Pancreas (tissue), 10 donors: ENCODE measurements around the gene RANGAP1. TPM values are rescaled to one million over a fixed set of nuclear protein-coding genes. Genes with fewer than 3 reads are reported as not detected.
"Not testable (repeated sequence)": the region's sequence is repeated elsewhere in the genome, so short reads cannot be mapped to it uniquely, and the experiment has no call there.

Experiments used
- ATAC-seq, 4 donors: fragments of 200-7000 bp; cut with Tn5 transposase; one replicate each; pipeline versions ENCODE4 v1.8.0 to v1.9.1; 2020; ENCODE audit warnings: mild to moderate bottlenecking in 4 of 4, moderate library complexity in 4 of 4
- DNase-seq, 6 donors: peaks; one replicate each; pipeline ENCODE4 v3.0.0-alpha.2; 2020
- FAIRE-seq: peaks from 2 replicates; lab custom pipeline; 2012; peaks lifted over from hg19 to GRCh38; lab: Jason Lieb, UNC
- H3K27ac ChIP-seq, 4 donors: fragments of 200-600 bp; sonication (generic); 1 replicate in 3 of 4; 2 replicates in 1 of 4; pipeline versions ENCODE4 v1.5.0 to v1.8.0; 2020
- H3K27me3 ChIP-seq, 4 donors: fragments of 200-600 bp; one replicate each; pipeline ENCODE4 v1.8.0; 2021
- H3K36me3 ChIP-seq, 3 donors: fragments of 200-600 bp; sonication (generic) in 1 of 3; one replicate each; pipeline versions ENCODE4 v1.5.0 to v1.8.0; 2020 to 2021
- H3K4me1 ChIP-seq, 3 donors: fragments of 200-600 bp; one replicate each; pipeline ENCODE4 v1.8.0; 2021
- H3K4me3 ChIP-seq, 4 donors: fragments of 200-600 bp; sonication (generic) in 2 of 4; one replicate each; pipeline versions ENCODE4 v1.5.0 to v1.8.0; 2020 to 2021
- H3K9me3 ChIP-seq, 4 donors: fragments of 200-600 bp; one replicate each; pipeline ENCODE4 v1.8.0; 2021
- WGBS, 2 donors: extraction: QIAGEN DNeasy Blood & Tissue Kit; methylation state at CpG; one replicate each; pipeline ENCODE4 v1.1.7; 2013; 5-methylcytosine and 5-hydroxymethylcytosine counted together
- intact Hi-C, 3 donors: fragments of 100-400 bp; cut with DNase I; formaldehyde crosslinking; loops; one replicate each; pipeline versions ENCODE4 v1.11.1 to v1.14.2; 2022
- polyA plus RNA-seq, 2 donors: library from polyadenylated mRNA; stranded (reverse); fragments of 200-250 nt; gene quantifications; one replicate each; pipeline ENCODE4 v1.2.3, GENCODE V29; 2013
- total RNA-seq, 6 donors: library from RNA; stranded (reverse); fragmentation: NEBNext Ultra II Directional in 4 of 6; extraction: Animal tissue kit (Norgen Biotek cat#: 25700) in 4 of 6; gene quantifications; one replicate each; pipeline versions ENCODE4 v1.2.1 to v1.2.4, GENCODE V29; 2021 to 2023
- TF ChIP-seq, protein P1 (sequence below), 4 donors: fragments of 200-600 bp; sonication (generic) in 3 of 4; IDR thresholded peaks; one replicate each; pipeline versions ENCODE4 v1.5.0 to v1.8.0; 2021; ENCODE audit warnings: antibody characterized with exemption in 4 of 4
- donor health status: healthy with polysubstance abuse.
- donor health status: DM: no; HTN: no; CAD: no; lungs with moderate emphysema.
- donor health status: DM: no; HTN: no; CAD: no.
- donor health status: control.
- donor health status: control.
- donor health status: Bipolar disorder and iron deficiency.
- donor health status: DM: yes; HTN: yes; CAD: no.
- donor health status: DM: no; HTN: no; CAD: no.
- donor health status: DM: no; HTN: no; CAD: no.
- donor health status: DM: yes; HTN: yes; CAD: no.

RANGAP1 gene
- total and polyA plus RNA-seq, 8 donors: 26.8 to 87.9 (median 32.8) TPM

DNA sequence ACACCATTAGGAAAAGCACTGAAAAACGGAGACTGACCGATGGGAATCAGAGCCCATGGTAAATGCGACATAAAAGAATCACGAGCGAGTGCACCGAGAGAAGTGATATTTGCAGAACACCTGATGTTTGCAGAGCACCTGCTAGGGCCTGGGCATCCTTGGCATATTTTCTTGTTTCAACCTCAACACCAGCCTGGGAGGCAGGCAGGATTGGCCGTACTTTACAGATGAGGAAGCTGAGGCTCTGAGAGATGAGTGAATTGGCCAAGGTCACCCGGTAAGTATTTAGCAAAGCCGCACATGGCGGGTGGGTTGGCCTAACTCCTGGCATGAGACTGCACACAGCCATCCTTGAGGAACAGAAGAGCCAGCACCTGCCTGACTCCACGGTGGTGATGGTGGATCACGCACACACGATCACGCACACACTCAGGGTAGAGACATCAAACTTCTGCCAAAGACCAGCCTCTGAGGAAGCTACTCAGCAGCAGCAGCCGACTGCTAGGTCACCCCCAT is 23.7 kb downstream of the RANGAP1 start:
- Histone ChIP-seq H3K27me3 (no peaks in the 10 kb centered on the region), H3K9me3 (no peaks in the 10 kb centered on the region), H3K27ac (no peak overlapping the region), H3K4me1 (no peaks in the 10 kb centered on the region), H3K4me3 (no peak overlapping the region), H3K36me3 (peaks cover 7 to 62% (median 26%) of the 10 kb centered on the region in 3 donors)
- FAIRE-seq: no peak
- TF ChIP-seq, protein P1, sequence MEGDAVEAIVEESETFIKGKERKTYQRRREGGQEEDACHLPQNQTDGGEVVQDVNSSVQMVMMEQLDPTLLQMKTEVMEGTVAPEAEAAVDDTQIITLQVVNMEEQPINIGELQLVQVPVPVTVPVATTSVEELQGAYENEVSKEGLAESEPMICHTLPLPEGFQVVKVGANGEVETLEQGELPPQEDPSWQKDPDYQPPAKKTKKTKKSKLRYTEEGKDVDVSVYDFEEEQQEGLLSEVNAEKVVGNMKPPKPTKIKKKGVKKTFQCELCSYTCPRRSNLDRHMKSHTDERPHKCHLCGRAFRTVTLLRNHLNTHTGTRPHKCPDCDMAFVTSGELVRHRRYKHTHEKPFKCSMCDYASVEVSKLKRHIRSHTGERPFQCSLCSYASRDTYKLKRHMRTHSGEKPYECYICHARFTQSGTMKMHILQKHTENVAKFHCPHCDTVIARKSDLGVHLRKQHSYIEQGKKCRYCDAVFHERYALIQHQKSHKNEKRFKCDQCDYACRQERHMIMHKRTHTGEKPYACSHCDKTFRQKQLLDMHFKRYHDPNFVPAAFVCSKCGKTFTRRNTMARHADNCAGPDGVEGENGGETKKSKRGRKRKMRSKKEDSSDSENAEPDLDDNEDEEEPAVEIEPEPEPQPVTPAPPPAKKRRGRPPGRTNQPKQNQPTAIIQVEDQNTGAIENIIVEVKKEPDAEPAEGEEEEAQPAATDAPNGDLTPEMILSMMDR (IDR thresholded peaks at IDR 0.05): no peak
- DNase-seq: no peak
- WGBS, 2 donors: 84 to 86% methylated on average over 15 of the region's 15 CpGs
- intact Hi-C loops: no loop called here
- no peak for ATAC-seq

DNA sequence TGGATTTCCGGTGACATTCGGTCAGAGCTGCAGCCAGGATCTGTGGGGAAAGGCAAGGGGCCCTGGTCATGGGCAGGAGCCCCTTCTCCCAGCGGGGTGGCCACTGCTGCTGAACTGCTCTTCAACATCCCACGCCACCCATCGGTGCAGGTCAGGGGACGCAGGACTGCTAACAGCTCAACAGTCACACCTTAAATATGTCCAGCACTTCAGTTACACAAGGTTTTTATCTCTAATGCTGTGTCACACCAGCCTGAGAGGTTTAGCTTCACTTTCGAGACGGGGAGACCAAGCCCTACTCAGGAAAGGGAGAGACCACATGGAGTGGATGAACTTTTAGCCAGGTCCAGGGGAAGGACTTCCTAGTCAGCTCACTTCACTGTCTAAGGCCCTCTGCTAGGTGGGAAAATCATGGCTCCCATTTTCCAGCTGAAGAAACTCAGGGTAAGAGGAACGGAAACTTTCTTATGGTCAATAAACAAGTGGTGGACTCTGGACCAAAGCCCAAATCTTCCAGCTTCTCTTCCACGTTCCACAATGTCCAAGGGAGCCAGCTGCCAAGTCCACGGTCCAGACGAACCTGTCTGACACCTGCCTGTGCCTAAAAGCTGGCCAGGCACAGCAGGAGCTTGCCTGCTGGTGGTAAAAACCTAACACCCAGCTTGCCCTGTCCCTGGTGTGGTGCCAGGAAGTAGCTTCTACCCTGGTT is 24.3 kb downstream of the RANGAP1 start:
- DNase-seq: no peak
- 65 to 70% methylated on average over 12 of the region's 12 CpGs for WGBS, 2 donors
- no peak overlapping the region for H3K27ac ChIP-seq

DNA sequence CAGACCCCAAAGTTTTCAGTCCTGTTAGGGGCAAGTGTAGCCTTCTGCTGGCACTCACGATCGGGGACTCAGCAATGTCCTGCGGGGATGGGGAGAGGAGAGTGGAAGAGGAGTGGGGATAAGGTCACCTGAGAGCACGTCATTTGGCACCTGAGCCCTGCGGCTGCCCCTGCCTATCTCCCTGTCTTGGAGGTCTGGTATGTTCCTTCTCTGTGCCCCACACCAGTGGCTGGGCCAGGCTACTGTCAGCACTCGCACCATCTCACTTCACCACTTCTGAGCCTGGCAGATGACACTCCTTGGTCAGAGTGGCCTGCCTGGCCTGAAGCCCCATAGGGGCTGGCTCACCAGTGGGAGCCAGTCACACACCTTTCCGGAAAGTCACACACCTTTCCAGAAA is 25.1 kb downstream of the RANGAP1 start:
- ATAC-seq: no peak
- no peaks in the 10 kb centered on the region for H3K27me3 ChIP-seq
- peaks cover 7 to 75% (median 26%) of the 10 kb centered on the region in 3 donors for H3K36me3 ChIP-seq
- no peak for DNase-seq
- 98 to 99% methylated on average over 7 of the region's 7 CpGs for WGBS, 2 donors
- TF ChIP-seq, protein P1 (IDR thresholded peaks at IDR 0.05): no peak
- intact Hi-C loops: no loop called here
- H3K9me3 ChIP-seq: no peaks in the 10 kb centered on the region
- H3K4me1 ChIP-seq: no peaks in the 10 kb centered on the region
- H3K27ac ChIP-seq: no peak overlapping the region
- no peak overlapping the region for H3K4me3 ChIP-seq
- FAIRE-seq: no peak

More for the DNA sequence above, 24.3 kb downstream of the RANGAP1 start:
- peaks cover 7 to 66% (median 26%) of the 10 kb centered on the region in 3 donors for H3K36me3 ChIP-seq
- TF ChIP-seq, protein P1 (IDR thresholded peaks at IDR 0.05): no peak
- H3K4me3 ChIP-seq: no peak overlapping the region
- no peaks in the 10 kb centered on the region for H3K9me3 ChIP-seq
- intact Hi-C loops: no loop called here
- H3K27me3 ChIP-seq: no peaks in the 10 kb centered on the region
- ATAC-seq: no peak
- no peaks in the 10 kb centered on the region for H3K4me1 ChIP-seq
- FAIRE-seq: no peak

DNA sequence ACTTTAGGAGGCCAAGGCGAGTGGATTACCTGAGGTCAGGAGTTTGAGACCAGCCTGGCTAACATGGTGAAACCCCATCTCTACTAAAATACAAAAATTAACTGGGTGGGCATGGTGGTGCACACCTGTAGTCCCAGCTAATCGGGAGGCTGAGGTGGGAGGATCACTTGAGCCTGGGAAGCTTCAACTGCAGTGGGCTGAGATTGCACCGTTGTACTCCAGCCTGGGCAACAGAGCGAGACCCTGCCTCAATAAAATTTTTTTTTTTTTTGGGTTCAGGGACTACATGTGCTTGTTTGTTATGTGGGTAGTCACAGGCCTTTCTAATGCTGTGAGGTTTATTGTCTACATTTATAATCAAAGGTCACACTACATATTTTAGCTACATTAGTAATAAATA is 26.2 kb downstream of the RANGAP1 start:
- peaks cover 7 to 71% (median 28%) of the 10 kb centered on the region in 3 donors for H3K36me3 ChIP-seq
- intact Hi-C loops, DNase-seq, H3K4me3 ChIP-seq, H3K4me1 ChIP-seq, H3K9me3 ChIP-seq, H3K27ac ChIP-seq, H3K27me3 ChIP-seq, ATAC-seq, FAIRE-seq: not testable (repeated sequence)
- 95 to 98% methylated on average over 4 of the region's 4 CpGs for WGBS, 2 donors

DNA sequence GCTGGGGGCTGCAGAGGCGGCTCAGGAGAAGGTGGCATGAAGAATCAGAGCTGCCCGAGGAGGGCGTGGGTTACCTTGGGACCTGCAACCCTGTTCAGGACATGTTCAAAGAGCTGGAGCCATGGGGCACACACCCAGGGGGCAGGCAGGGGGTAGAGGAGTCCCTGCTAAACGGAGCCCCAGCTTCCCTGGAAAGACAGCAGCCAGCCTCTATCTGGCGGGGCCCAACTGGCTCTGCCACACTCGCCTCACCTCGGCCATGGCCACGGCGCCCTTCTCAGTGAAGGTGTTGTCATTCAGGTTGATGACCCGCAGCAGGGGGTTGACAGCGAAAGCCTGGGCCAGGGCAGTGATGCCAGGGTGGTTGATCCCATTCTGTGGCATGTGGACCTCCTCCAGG is 28.3 kb downstream of the RANGAP1 start:
- Histone ChIP-seq H3K36me3 (peaks cover 0 to 65% (median 22%) of the 10 kb centered on the region in 3 donors), H3K4me1 (no peaks in the 10 kb centered on the region), H3K9me3 (no peaks in the 10 kb centered on the region), H3K27ac (no peak overlapping the region), H3K27me3 (no peaks in the 10 kb centered on the region), H3K4me3 (no peak overlapping the region)
- DNase-seq (no peak), ATAC-seq (no peak), FAIRE-seq (no peak)
- TF ChIP-seq, protein P1 (IDR thresholded peaks at IDR 0.05): no peak
- WGBS, 2 donors: 93% methylated on average over 11 of the region's 11 CpGs
- intact Hi-C loops: no loop called here
